ENCODE measurements around the gene TMEM169. TPM values are rescaled to one million over a fixed set of nuclear protein-coding genes. Genes with fewer than 3 reads are reported as not detected.

Gene TMEM169
- total RNA-seq, result 0.04 TPM

- peak; percentile 97 for ATAC-seq
Measured at GRCh38 chr2:216081487-216082116, at the start of gene TMEM169, which contains the start of gene PECR. Gene TMEM169, plus strand, starts transcription at chr2:216081919. Its CDS starts 14,045 bp downstream, at chr2:216095964. Gene PECR, minus strand, starts transcription at chr2:216081809. Its CDS starts 68 bp downstream, at chr2:216081741.

- no peak for ATAC-seq
Measured at GRCh38 chr2:216031960-216032689, 49.6 kb upstream of the TMEM169 start.

- no peak for ATAC-seq
Measured at GRCh38 chr2:216033403-216033802, 48.3 kb upstream of the TMEM169 start.

GRCh38 chr2:216034065-216034464, 47.7 kb upstream of the TMEM169 start:
- ATAC-seq, result peak; percentile 80

- ATAC-seq, result peak; percentile 62
Measured at GRCh38 chr2:216039918-216040317, 41.8 kb upstream of the TMEM169 start.

GRCh38 chr2:216041438-216041837, 40.3 kb upstream of the TMEM169 start:
- no peak for ATAC-seq

GRCh38 chr2:216043949-216044348, 37.8 kb upstream of the TMEM169 start:
- ATAC-seq, result no peak

GRCh38 chr2:216044883-216045486, 36.7 kb upstream of the TMEM169 start:
- no peak for ATAC-seq

- ATAC-seq, result no peak
Measured at GRCh38 chr2:216047397-216047796, 34.3 kb upstream of the TMEM169 start.

- no peak for ATAC-seq
Measured at GRCh38 chr2:216049452-216049851, 32.3 kb upstream of the TMEM169 start.

- no peak for ATAC-seq
Measured at GRCh38 chr2:216051350-216051749, 30.4 kb upstream of the TMEM169 start.

- no peak for ATAC-seq
Measured at GRCh38 chr2:216052420-216052819, 29.3 kb upstream of the TMEM169 start.

GRCh38 chr2:216055680-216056079, 26.0 kb upstream of the TMEM169 start:
- ATAC-seq, result no peak

- ATAC-seq, result no peak
Measured at GRCh38 chr2:216056739-216057138, 25.0 kb upstream of the TMEM169 start.

- peak; percentile 92 for ATAC-seq
Measured at GRCh38 chr2:216057688-216058193, 24.0 kb upstream of the TMEM169 start.

GRCh38 chr2:216059233-216059834, 22.4 kb upstream of the TMEM169 start:
- ATAC-seq, result no peak

GRCh38 chr2:216064014-216064630, 17.6 kb upstream of the TMEM169 start:
- ATAC-seq, result no peak

GRCh38 chr2:216064665-216065064, 17.1 kb upstream of the TMEM169 start:
- ATAC-seq, result no peak

GRCh38 chr2:216066230-216066629, 15.5 kb upstream of the TMEM169 start:
- ATAC-seq, result no peak

- ATAC-seq, result no peak
Measured at GRCh38 chr2:216069028-216069427, 12.7 kb upstream of the TMEM169 start.

GRCh38 chr2:216070195-216070594, 11.5 kb upstream of the TMEM169 start:
- no peak for ATAC-seq

GRCh38 chr2:216071111-216071851, 10.4 kb upstream of the TMEM169 start:
- no peak for ATAC-seq
